ENCODE data around the gene INPP4A.

The INPP4A gene

GRCh38 chr2:98583276-98583675, 138.6 kb downstream of the INPP4A start:
- no peak for TF ChIP-seq CTCF (IDR thresholded peaks at IDR 0.05; ENCODE audit: unreplicated experiment in 3 of 3)
- Mint-ChIP-seq H3K4me1 (no peaks in the 10 kb centered on the region), H3K27me3 (ENCODE audit: low read depth) (no peaks in the 10 kb centered on the region), H3K4me3 (no peak overlapping the region), H3K36me3 (ENCODE audit: low read depth) (peaks cover 20% of the 10 kb centered on the region), H3K27ac (no peak overlapping the region), H3K9me3 (no peaks in the 10 kb centered on the region)

GRCh38 chr2:98583816-98584618, 139.4 kb downstream of the INPP4A start:
- Mint-ChIP-seq H3K4me3 (no peak overlapping the region), H3K9me3 (no peaks in the 10 kb centered on the region), H3K27me3 (ENCODE audit: low read depth) (no peaks in the 10 kb centered on the region), H3K27ac (no peak overlapping the region), H3K4me1 (no peaks in the 10 kb centered on the region), H3K36me3 (ENCODE audit: low read depth) (peaks cover 20% of the 10 kb centered on the region)
- no peak for TF ChIP-seq CTCF (IDR thresholded peaks at IDR 0.05; ENCODE audit: unreplicated experiment in 3 of 3)

- no peak for TF ChIP-seq CTCF (IDR thresholded peaks at IDR 0.05; ENCODE audit: unreplicated experiment in 3 of 3)
- Mint-ChIP-seq H3K36me3 (ENCODE audit: low read depth) (peaks cover 20% of the 10 kb centered on the region), H3K27me3 (ENCODE audit: low read depth) (no peaks in the 10 kb centered on the region), H3K4me3 (no peak overlapping the region), H3K4me1 (no peaks in the 10 kb centered on the region), H3K9me3 (no peaks in the 10 kb centered on the region), H3K27ac (no peak overlapping the region)
These were observed 140.7 kb downstream of the INPP4A start for GRCh38 chr2:98585386-98585785.

GRCh38 chr2:98586551-98587140, 142.0 kb downstream of the INPP4A start:
- H3K27me3 Mint-ChIP-seq (ENCODE audit: low read depth), result no peaks in the 10 kb centered on the region
- no peaks in the 10 kb centered on the region for H3K9me3 Mint-ChIP-seq
- TF ChIP-seq CTCF (IDR thresholded peaks at IDR 0.05; ENCODE audit: unreplicated experiment in 3 of 3), result no peak
- no peak overlapping the region for H3K4me3 Mint-ChIP-seq
- no peak overlapping the region for H3K27ac Mint-ChIP-seq
- no peaks in the 10 kb centered on the region for H3K4me1 Mint-ChIP-seq
- H3K36me3 Mint-ChIP-seq (ENCODE audit: low read depth), result peaks cover 31% of the 10 kb centered on the region

- H3K4me1 Mint-ChIP-seq, result no peaks in the 10 kb centered on the region
- peaks cover 31% of the 10 kb centered on the region for H3K36me3 Mint-ChIP-seq (ENCODE audit: low read depth)
- no peak overlapping the region for H3K27ac Mint-ChIP-seq
- no peak for TF ChIP-seq CTCF (IDR thresholded peaks at IDR 0.05; ENCODE audit: unreplicated experiment in 3 of 3)
- H3K27me3 Mint-ChIP-seq (ENCODE audit: low read depth), result no peaks in the 10 kb centered on the region
- no peak overlapping the region for H3K4me3 Mint-ChIP-seq
- H3K9me3 Mint-ChIP-seq, result peaks cover 5% of the 10 kb centered on the region
These were observed 144.3 kb downstream of the INPP4A start for GRCh38 chr2:98588880-98589431.

All from nephron (organoid).